ENCODE data around the gene KCNN2.

The KCNN2 gene

GRCh38 chr5:114367029-114367428 lies 5.2 kb downstream of the KCNN2 start:
- peaks cover 4% of the 10 kb centered on the region for H3K27me3 ChIP-seq (ENCODE audit: control insufficient read depth, insufficient read depth, low read length)
- H3K9ac ChIP-seq (ENCODE audit: low read length) = no peak overlapping the region
- no peak overlapping the region for H3K4me3 ChIP-seq (ENCODE audit: low read length)
- H3K36me3 ChIP-seq (ENCODE audit: control insufficient read depth, insufficient read depth, low read length) = no peaks in the 10 kb centered on the region
- H3K4me1 ChIP-seq (ENCODE audit: control insufficient read depth, insufficient read depth, low read length) = no peaks in the 10 kb centered on the region
- no peak overlapping the region for H3K27ac ChIP-seq (ENCODE audit: low read depth, low read length)

- no peak overlapping the region for H3K9ac ChIP-seq (ENCODE audit: low read length)
- H3K4me3 ChIP-seq (ENCODE audit: low read length) = no peak overlapping the region
- H3K4me1 ChIP-seq (ENCODE audit: control insufficient read depth, insufficient read depth, low read length) = no peaks in the 10 kb centered on the region
- H3K36me3 ChIP-seq (ENCODE audit: control insufficient read depth, insufficient read depth, low read length) = no peaks in the 10 kb centered on the region
- H3K27ac ChIP-seq (ENCODE audit: low read depth, low read length) = no peak overlapping the region
- no peaks in the 10 kb centered on the region for H3K27me3 ChIP-seq (ENCODE audit: control insufficient read depth, insufficient read depth, low read length)
These were observed 8.0 kb downstream of the KCNN2 start for GRCh38 chr5:114369680-114370417.

- Histone ChIP-seq H3K9ac (ENCODE audit: low read length) (no peak overlapping the region), H3K4me1 (ENCODE audit: control insufficient read depth, insufficient read depth, low read length) (no peaks in the 10 kb centered on the region), H3K4me3 (ENCODE audit: low read length) (no peak overlapping the region)
These were observed 15.4 kb downstream of the KCNN2 start for GRCh38 chr5:114377050-114377844.

GRCh38 chr5:114377946-114378345 lies 16.1 kb downstream of the KCNN2 start:
- Histone ChIP-seq H3K36me3 (ENCODE audit: control insufficient read depth, insufficient read depth, low read length) (no peaks in the 10 kb centered on the region), H3K27ac (ENCODE audit: low read depth, low read length) (no peak overlapping the region), H3K27me3 (ENCODE audit: control insufficient read depth, insufficient read depth, low read length) (no peaks in the 10 kb centered on the region), H3K4me3 (ENCODE audit: low read length) (no peak overlapping the region), H3K4me1 (ENCODE audit: control insufficient read depth, insufficient read depth, low read length) (no peaks in the 10 kb centered on the region), H3K9ac (ENCODE audit: low read length) (no peak overlapping the region)

More at GRCh38 chr5:114377050-114377844, 15.4 kb downstream of the KCNN2 start:
- no peaks in the 10 kb centered on the region for H3K36me3 ChIP-seq (ENCODE audit: control insufficient read depth, insufficient read depth, low read length)
- no peak overlapping the region for H3K27ac ChIP-seq (ENCODE audit: low read depth, low read length)
- no peaks in the 10 kb centered on the region for H3K27me3 ChIP-seq (ENCODE audit: control insufficient read depth, insufficient read depth, low read length)

- Histone ChIP-seq H3K36me3 (ENCODE audit: control insufficient read depth, insufficient read depth, low read length) (no peaks in the 10 kb centered on the region), H3K27ac (ENCODE audit: low read depth, low read length) (no peak overlapping the region), H3K9ac (ENCODE audit: low read length) (no peak overlapping the region), H3K4me3 (ENCODE audit: low read length) (no peak overlapping the region), H3K4me1 (ENCODE audit: control insufficient read depth, insufficient read depth, low read length) (no peaks in the 10 kb centered on the region), H3K27me3 (ENCODE audit: control insufficient read depth, insufficient read depth, low read length) (no peaks in the 10 kb centered on the region)
These were observed 18.9 kb downstream of the KCNN2 start for GRCh38 chr5:114380721-114381120.

- Histone ChIP-seq H3K4me3 (ENCODE audit: low read length) (no peak overlapping the region), H3K27me3 (ENCODE audit: control insufficient read depth, insufficient read depth, low read length) (no peaks in the 10 kb centered on the region), H3K27ac (ENCODE audit: low read depth, low read length) (no peak overlapping the region), H3K9ac (ENCODE audit: low read length) (no peak overlapping the region), H3K36me3 (ENCODE audit: control insufficient read depth, insufficient read depth, low read length) (no peaks in the 10 kb centered on the region), H3K4me1 (ENCODE audit: control insufficient read depth, insufficient read depth, low read length) (no peaks in the 10 kb centered on the region)
These were observed 25.6 kb downstream of the KCNN2 start for GRCh38 chr5:114387433-114387832.

GRCh38 chr5:114390431-114390830 lies 28.6 kb downstream of the KCNN2 start:
- no peak overlapping the region for H3K27ac ChIP-seq (ENCODE audit: low read depth, low read length)
- no peaks in the 10 kb centered on the region for H3K27me3 ChIP-seq (ENCODE audit: control insufficient read depth, insufficient read depth, low read length)
- H3K9ac ChIP-seq (ENCODE audit: low read length) = no peak overlapping the region
- H3K4me1 ChIP-seq (ENCODE audit: control insufficient read depth, insufficient read depth, low read length) = no peaks in the 10 kb centered on the region
- H3K4me3 ChIP-seq (ENCODE audit: low read length) = no peak overlapping the region
- no peaks in the 10 kb centered on the region for H3K36me3 ChIP-seq (ENCODE audit: control insufficient read depth, insufficient read depth, low read length)

- Histone ChIP-seq H3K27ac (ENCODE audit: low read depth, low read length) (no peak overlapping the region), H3K9ac (ENCODE audit: low read length) (no peak overlapping the region)
These were observed 29.5 kb downstream of the KCNN2 start for GRCh38 chr5:114391321-114391720.

GRCh38 chr5:114393159-114393558 lies 31.3 kb downstream of the KCNN2 start:
- Histone ChIP-seq H3K4me1 (ENCODE audit: control insufficient read depth, insufficient read depth, low read length) (no peaks in the 10 kb centered on the region), H3K9ac (ENCODE audit: low read length) (no peak overlapping the region), H3K36me3 (ENCODE audit: control insufficient read depth, insufficient read depth, low read length) (no peaks in the 10 kb centered on the region), H3K27ac (ENCODE audit: low read depth, low read length) (no peak overlapping the region), H3K27me3 (ENCODE audit: control insufficient read depth, insufficient read depth, low read length) (no peaks in the 10 kb centered on the region), H3K4me3 (ENCODE audit: low read length) (no peak overlapping the region)

More at GRCh38 chr5:114391321-114391720, 29.5 kb downstream of the KCNN2 start:
- Histone ChIP-seq H3K4me1 (ENCODE audit: control insufficient read depth, insufficient read depth, low read length) (no peaks in the 10 kb centered on the region), H3K36me3 (ENCODE audit: control insufficient read depth, insufficient read depth, low read length) (no peaks in the 10 kb centered on the region), H3K4me3 (ENCODE audit: low read length) (no peak overlapping the region), H3K27me3 (ENCODE audit: control insufficient read depth, insufficient read depth, low read length) (no peaks in the 10 kb centered on the region)

GRCh38 chr5:114402206-114402605 lies 40.3 kb downstream of the KCNN2 start:
- Histone ChIP-seq H3K36me3 (ENCODE audit: control insufficient read depth, insufficient read depth, low read length) (no peaks in the 10 kb centered on the region), H3K27me3 (ENCODE audit: control insufficient read depth, insufficient read depth, low read length) (no peaks in the 10 kb centered on the region), H3K27ac (ENCODE audit: low read depth, low read length) (no peak overlapping the region), H3K4me3 (ENCODE audit: low read length) (no peak overlapping the region), H3K9ac (ENCODE audit: low read length) (no peak overlapping the region), H3K4me1 (ENCODE audit: control insufficient read depth, insufficient read depth, low read length) (no peaks in the 10 kb centered on the region)

- Histone ChIP-seq H3K9ac (ENCODE audit: low read length) (no peak overlapping the region), H3K27ac (ENCODE audit: low read depth, low read length) (no peak overlapping the region), H3K36me3 (ENCODE audit: control insufficient read depth, insufficient read depth, low read length) (no peaks in the 10 kb centered on the region), H3K4me1 (ENCODE audit: control insufficient read depth, insufficient read depth, low read length) (no peaks in the 10 kb centered on the region), H3K4me3 (ENCODE audit: low read length) (no peak overlapping the region), H3K27me3 (ENCODE audit: control insufficient read depth, insufficient read depth, low read length) (no peaks in the 10 kb centered on the region)
These were observed 45.9 kb downstream of the KCNN2 start for GRCh38 chr5:114407783-114408182.

GRCh38 chr5:114408847-114409246 lies 47.0 kb downstream of the KCNN2 start:
- Histone ChIP-seq H3K27me3 (ENCODE audit: control insufficient read depth, insufficient read depth, low read length) (no peaks in the 10 kb centered on the region), H3K9ac (ENCODE audit: low read length) (no peak overlapping the region), H3K27ac (ENCODE audit: low read depth, low read length) (no peak overlapping the region), H3K36me3 (ENCODE audit: control insufficient read depth, insufficient read depth, low read length) (no peaks in the 10 kb centered on the region), H3K4me1 (ENCODE audit: control insufficient read depth, insufficient read depth, low read length) (no peaks in the 10 kb centered on the region), H3K4me3 (ENCODE audit: low read length) (no peak overlapping the region)
